BJ (cell line): ENCODE results near the gene DGKG. TPM values are rescaled to one million over a fixed set of nuclear protein-coding genes. Genes with fewer than 3 reads are reported as not detected.

ENCODE experiments used
- CTCF ChIA-PET: fragments of 350-600 bp; formaldehyde crosslinking; extraction: SDS; loops from one replicate; lab custom pipeline; 2021; ENCODE audit warnings: antibody characterized with exemption, inconsistent platforms; lab: Yijun Ruan, JAX
- POLR2A ChIA-PET: fragments of 300-600 bp; sonication (Branson Sonifier 250); formaldehyde crosslinking; extraction: SDS; loops from one replicate; lab custom pipeline; 2021; ENCODE audit warnings: antibody characterized with exemption; lab: Charles Lee
- DNase-seq: peaks from one replicate; pipeline ENCODE4 v3.0.0-alpha.2; 2011; ENCODE audit warnings: low read depth
- H3K27me3 ChIP-seq: 2 replicates; pipeline ENCODE4 v1.6.0; 2011; ENCODE audit warnings: low read length; ENCODE audit not compliant: control insufficient read depth, insufficient read depth
- H3K36me3 ChIP-seq: 2 replicates; pipeline ENCODE4 v1.5.1; 2011; ENCODE audit warnings: low read length; ENCODE audit not compliant: control insufficient read depth, insufficient read depth
- H3K4me3 ChIP-seq: 2 replicates; pipeline ENCODE4 v1.5.1; 2011; ENCODE audit warnings: low read depth, mild to moderate bottlenecking, control low read depth, low read length
- polyA plus RNA-seq: library from polyadenylated mRNA; depleted of rRNA; stranded (reverse); fragments of >200 nt; gene quantifications from 2 replicates; pipeline ENCODE4 v1.2.3, GENCODE V29; 2011
- TF ChIP-seq, protein P1 (sequence below): IDR thresholded peaks from 2 replicates; pipeline ENCODE4 v1.5.1; 2011; ENCODE audit warnings: low read depth, mild to moderate bottlenecking, control low read depth, inconsistent platforms, low read length, moderate library complexity; ENCODE audit not compliant: insufficient read depth

The DGKG gene
- polyA plus RNA-seq, 1 experiment = not detected

DNA sequence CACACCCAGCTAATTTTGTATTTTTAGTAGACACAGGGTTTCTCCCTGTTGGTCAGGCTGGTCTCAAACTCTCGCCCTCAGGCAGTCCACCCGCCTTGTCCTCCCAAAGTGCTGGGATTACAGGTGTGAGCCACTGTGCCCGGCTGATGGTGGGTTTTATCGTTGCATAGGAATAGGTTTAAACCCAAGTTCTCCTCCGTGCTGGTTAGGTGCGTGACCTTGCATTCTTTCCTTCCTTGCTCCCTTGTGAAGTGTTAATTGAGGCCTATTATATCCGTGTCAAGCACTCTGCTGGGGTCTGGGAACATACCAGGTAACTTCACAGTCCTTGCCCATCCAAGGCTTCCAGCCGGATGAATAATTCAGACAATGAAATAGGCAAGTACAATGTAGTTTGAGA lies 233.9 kb downstream of the DGKG start:
- TF ChIP-seq, protein P1, sequence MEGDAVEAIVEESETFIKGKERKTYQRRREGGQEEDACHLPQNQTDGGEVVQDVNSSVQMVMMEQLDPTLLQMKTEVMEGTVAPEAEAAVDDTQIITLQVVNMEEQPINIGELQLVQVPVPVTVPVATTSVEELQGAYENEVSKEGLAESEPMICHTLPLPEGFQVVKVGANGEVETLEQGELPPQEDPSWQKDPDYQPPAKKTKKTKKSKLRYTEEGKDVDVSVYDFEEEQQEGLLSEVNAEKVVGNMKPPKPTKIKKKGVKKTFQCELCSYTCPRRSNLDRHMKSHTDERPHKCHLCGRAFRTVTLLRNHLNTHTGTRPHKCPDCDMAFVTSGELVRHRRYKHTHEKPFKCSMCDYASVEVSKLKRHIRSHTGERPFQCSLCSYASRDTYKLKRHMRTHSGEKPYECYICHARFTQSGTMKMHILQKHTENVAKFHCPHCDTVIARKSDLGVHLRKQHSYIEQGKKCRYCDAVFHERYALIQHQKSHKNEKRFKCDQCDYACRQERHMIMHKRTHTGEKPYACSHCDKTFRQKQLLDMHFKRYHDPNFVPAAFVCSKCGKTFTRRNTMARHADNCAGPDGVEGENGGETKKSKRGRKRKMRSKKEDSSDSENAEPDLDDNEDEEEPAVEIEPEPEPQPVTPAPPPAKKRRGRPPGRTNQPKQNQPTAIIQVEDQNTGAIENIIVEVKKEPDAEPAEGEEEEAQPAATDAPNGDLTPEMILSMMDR = no peak
- CTCF ChIA-PET = no interaction called here
- no peak for DNase-seq
- Histone ChIP-seq H3K27me3 (peaks cover 1% of the 10 kb centered on the region), H3K36me3 (no peaks in the 10 kb centered on the region), H3K4me3 (no peak overlapping the region)
- POLR2A ChIA-PET = no interaction called here

DNA sequence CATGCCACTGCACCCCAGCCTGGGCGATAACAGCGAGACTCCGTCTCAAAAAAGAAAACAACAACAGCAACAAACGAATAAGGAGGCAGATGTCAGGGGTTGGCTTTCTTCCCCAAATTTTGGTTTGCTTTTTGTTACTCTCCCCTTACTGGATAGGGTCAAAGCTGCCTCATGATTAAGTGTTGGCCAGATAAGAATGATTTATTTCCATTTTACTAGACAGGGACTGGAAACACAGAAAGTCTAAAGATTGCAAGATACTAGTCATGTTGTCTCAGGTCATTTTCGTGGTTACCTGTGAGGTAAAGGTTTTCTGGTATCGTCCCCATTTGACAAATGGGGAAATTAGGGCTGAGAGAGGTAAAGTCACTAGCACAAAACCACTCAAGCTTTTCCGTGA lies 234.6 kb downstream of the DGKG start:
- CTCF ChIA-PET = no interaction called here
- DNase-seq = no peak
- POLR2A ChIA-PET = no interaction called here
- Histone ChIP-seq H3K36me3 (no peaks in the 10 kb centered on the region), H3K4me3 (no peak overlapping the region), H3K27me3 (peaks cover 1% of the 10 kb centered on the region)
- TF ChIP-seq, protein P1 = no peak

DNA sequence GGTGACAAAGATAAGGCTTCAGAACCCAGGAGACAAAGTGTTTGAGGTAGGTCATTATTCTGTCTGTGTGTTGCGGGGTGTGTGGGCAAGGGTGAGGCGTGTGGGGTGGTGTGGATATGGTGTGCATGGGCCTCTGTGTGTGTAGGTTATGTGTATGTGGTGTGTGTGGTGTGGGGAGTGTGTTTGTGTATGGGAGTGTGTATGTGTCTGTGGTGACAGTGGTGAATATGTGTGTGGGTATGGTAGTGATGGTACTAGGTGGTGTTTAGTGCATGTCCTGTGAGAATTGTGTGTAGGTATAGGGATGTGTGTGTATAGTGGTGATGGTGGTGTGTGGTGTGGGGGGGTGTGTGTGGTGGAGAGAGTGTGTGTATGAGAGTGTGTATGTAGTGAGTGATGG lies 236.9 kb downstream of the DGKG start:
- CTCF ChIA-PET = no interaction called here

DNA sequence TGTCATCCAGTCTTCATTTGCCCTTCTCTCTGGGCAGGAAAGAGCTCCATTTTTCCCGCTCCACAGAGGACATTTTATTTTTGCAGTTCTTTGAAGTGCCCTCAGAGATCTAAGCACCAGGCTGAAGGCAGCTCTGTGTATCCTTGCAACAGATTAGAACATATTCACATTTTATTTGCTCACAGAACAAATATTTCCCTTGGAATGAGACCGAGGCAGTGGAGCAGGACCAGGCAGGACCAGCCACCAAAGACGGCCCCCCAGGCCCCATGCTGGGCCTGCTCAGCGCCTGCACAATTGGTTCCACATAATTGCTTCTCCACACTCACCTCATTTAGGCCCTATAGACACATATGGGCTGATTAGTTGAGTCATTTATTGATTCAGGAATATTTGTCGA lies 237.4 kb downstream of the DGKG start:
- CTCF ChIA-PET = no interaction called here
- H3K4me3 ChIP-seq = no peak overlapping the region
- no peaks in the 10 kb centered on the region for H3K36me3 ChIP-seq
- POLR2A ChIA-PET = no interaction called here
- TF ChIP-seq, protein P1 = no peak
- H3K27me3 ChIP-seq = no peaks in the 10 kb centered on the region; the same call in 1 of the 2 replicates
- DNase-seq = no peak

More for the DNA sequence above, 236.9 kb downstream of the DGKG start:
- Histone ChIP-seq H3K36me3 (no peaks in the 10 kb centered on the region), H3K4me3 (no peak overlapping the region), H3K27me3 (no peaks in the 10 kb centered on the region; the same call in 1 of the 2 replicates)
- POLR2A ChIA-PET = no interaction called here
- TF ChIP-seq, protein P1 = no peak
- no peak for DNase-seq

DNA sequence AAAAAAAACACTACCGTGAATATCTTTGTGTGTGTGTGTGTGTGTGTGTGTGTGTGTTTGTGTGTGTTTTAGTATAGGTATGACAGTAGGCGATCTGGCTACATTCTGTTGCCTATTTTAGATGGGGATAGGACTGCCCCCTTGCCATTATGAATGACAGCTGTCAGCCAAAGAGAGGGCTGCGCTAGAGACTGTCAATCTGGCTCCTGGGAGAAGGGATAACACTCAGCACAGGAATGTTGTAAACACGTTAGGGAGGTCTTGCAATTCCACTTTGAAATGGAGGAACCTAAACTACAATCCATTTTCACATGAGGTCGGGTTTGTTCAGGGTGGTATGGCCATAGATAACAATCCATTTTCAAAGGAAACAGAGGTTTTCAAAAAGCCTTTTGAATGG lies 239.0 kb downstream of the DGKG start:
- TF ChIP-seq, protein P1 = no peak
- DNase-seq = no peak
- Histone ChIP-seq H3K27me3 (peaks cover 3% of the 10 kb centered on the region; the same call in 1 of the 2 replicates), H3K4me3 (no peak overlapping the region), H3K36me3 (no peaks in the 10 kb centered on the region)
- POLR2A ChIA-PET = no interaction called here
- CTCF ChIA-PET = no interaction called here
